LNCAP (cell line): ENCODE data around the gene LRRC75B.

ENCODE experiments used
- TF ChIP-seq, protein P1 (sequence below): fragments of 450-650 bp; IDR thresholded peaks from 2 replicates; pipeline ENCODE4 v1.5.1; 2017; ENCODE audit warnings: mild to moderate bottlenecking

The LRRC75B gene

DNA sequence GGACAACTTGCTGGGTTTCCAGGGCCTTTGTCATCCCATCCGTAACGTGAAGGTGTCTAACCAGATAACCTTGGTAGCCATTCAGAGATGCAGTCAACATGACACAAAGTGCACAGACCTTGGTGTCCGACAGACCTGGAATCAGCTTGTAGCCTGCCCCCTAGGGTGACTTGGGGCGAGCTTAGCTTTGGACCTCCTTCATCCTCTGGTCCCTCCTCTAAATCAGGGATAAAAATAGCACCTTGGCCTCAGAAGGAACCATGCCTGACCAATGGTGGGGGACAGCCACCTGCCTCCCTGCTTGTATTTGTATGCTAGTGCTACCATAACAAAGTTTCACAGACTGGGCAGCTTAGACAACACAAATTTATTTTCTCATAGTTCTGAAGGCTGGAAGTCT is 33.4 kb downstream of the LRRC75B start:
- TF ChIP-seq, protein P1, sequence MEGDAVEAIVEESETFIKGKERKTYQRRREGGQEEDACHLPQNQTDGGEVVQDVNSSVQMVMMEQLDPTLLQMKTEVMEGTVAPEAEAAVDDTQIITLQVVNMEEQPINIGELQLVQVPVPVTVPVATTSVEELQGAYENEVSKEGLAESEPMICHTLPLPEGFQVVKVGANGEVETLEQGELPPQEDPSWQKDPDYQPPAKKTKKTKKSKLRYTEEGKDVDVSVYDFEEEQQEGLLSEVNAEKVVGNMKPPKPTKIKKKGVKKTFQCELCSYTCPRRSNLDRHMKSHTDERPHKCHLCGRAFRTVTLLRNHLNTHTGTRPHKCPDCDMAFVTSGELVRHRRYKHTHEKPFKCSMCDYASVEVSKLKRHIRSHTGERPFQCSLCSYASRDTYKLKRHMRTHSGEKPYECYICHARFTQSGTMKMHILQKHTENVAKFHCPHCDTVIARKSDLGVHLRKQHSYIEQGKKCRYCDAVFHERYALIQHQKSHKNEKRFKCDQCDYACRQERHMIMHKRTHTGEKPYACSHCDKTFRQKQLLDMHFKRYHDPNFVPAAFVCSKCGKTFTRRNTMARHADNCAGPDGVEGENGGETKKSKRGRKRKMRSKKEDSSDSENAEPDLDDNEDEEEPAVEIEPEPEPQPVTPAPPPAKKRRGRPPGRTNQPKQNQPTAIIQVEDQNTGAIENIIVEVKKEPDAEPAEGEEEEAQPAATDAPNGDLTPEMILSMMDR = no peak

GRCh38 chr22:24555165-24556039 is 37.5 kb downstream of the LRRC75B start, which contains the start of gene SNRPD3:
Gene SNRPD3 (plus strand): TSS chr22:24555999. CDS start chr22:24557675, 1,676 bp downstream.
- TF ChIP-seq, protein P1 = no peak

DNA sequence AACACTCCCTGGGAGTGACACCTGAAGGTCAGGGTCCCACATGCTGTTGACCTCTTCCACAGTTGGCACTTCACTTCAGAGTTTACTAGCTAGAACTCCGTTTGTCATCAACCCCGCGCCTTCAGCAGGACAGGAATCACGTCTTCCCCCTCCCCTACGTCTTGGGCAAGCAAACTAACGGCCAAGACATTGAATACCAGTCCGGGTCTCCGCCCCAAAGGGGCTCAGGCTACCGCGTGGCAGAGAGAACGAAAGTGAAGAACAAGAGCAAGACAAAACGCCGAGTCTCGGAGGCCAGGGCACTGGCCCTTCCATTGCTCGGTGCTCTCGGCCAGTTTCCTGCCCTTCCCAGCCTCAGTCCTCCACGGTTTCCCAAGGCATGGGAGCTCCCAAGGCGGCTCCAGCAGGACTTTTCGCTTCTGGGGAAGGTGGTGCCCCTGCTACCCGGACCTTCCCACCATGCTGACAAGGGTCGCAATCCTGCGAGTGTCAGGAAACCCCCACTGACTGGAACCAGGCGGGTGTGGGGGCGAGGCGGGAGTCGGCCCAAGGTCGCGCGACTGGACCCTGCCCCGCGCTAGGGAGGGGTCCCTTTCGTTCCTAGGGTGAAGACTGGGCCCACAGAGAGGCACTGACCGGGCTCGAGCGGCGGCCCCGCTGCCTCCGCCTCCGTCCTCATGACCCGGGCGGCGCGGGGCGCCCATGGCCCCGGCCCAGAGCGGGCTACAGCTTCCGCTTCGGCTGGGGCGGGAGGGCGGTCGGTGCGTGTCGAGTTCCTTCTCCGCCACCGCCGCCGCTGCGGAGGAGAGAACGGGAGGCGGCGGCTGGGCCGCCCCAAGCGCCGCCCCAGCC is 38.3 kb downstream of the LRRC75B start, which contains the start of gene GUCD1:
GUCD1 (minus strand) TSS at position 826 of the 852 bp plus-strand sequence; CDS start at position 679, 147 bp downstream.
- TF ChIP-seq, protein P1 = no peak

- TF ChIP-seq, protein P1 = no peak
These were observed 39.1 kb downstream of the LRRC75B start for GRCh38 chr22:24553597-24554312.

GRCh38 chr22:24550902-24551435 is 41.9 kb downstream of the LRRC75B start:
- TF ChIP-seq, protein P1 = no peak

- TF ChIP-seq, protein P1 = no peak
These were observed 42.6 kb downstream of the LRRC75B start for GRCh38 chr22:24550028-24550901.
